Astrocyte (in vitro differentiated cells and primary cell): Measurements from ENCODE around the gene PLEKHA7. TPM values are rescaled to one million over a fixed set of nuclear protein-coding genes. Genes with fewer than 3 reads are reported as not detected.
A peak's percentile ranks its signal among the peaks of the same experiment; 100 is the strongest.

Experiments used
- DNase-seq: peaks from one replicate; pipeline ENCODE4 v3.0.0-alpha.2; 2010; ENCODE audit warnings: low read depth
- FAIRE-seq: peaks from 2 replicates; lab custom pipeline; 2011; peaks lifted over from hg19 to GRCh38; lab: Jason Lieb, UNC
- H2AFZ ChIP-seq: 2 replicates; pipeline ENCODE4 v1.6.0; 2012; ENCODE audit warnings: low read depth, low read length, inconsistent platforms
- H3K27ac ChIP-seq: 2 replicates; pipeline ENCODE4 v1.5.1; 2011; ENCODE audit warnings: low read depth, low read length, inconsistent platforms
- H3K27me3 ChIP-seq: 2 replicates; pipeline ENCODE4 v1.6.0; 2011; ENCODE audit warnings: low read length, inconsistent platforms; ENCODE audit not compliant: insufficient read depth
- H3K36me3 ChIP-seq: 2 replicates; pipeline ENCODE4 v1.5.1; 2011; ENCODE audit warnings: low read length, inconsistent platforms; ENCODE audit not compliant: insufficient read depth
- H3K4me1 ChIP-seq: 2 replicates; pipeline ENCODE4 v1.5.1; 2011; ENCODE audit warnings: low read length, inconsistent platforms; ENCODE audit not compliant: insufficient read depth
- H3K4me2 ChIP-seq: 2 replicates; pipeline ENCODE4 v1.6.0; 2012; ENCODE audit warnings: low read length, inconsistent platforms
- H3K4me3 ChIP-seq: 2 replicates; pipeline ENCODE4 v1.5.1; 2011; ENCODE audit warnings: low read depth, mild to moderate bottlenecking, low read length, inconsistent platforms; ENCODE audit not compliant: insufficient read depth
- H3K79me2 ChIP-seq: 2 replicates; pipeline ENCODE4 v1.6.0; 2012; ENCODE audit warnings: mild to moderate bottlenecking, low read length, inconsistent platforms; ENCODE audit not compliant: insufficient read depth
- H3K9ac ChIP-seq: 2 replicates; pipeline ENCODE4 v1.6.0; 2012; ENCODE audit warnings: mild to moderate bottlenecking, low read length, inconsistent platforms
- H3K9me3 ChIP-seq: 2 replicates; pipeline ENCODE4 v1.5.1; 2012; ENCODE audit warnings: low read depth, mild to moderate bottlenecking, low read length, inconsistent platforms; ENCODE audit not compliant: insufficient read depth
- H4K20me1 ChIP-seq: 2 replicates; pipeline ENCODE4 v1.6.0; 2012; ENCODE audit warnings: low read length, inconsistent platforms; ENCODE audit not compliant: insufficient read depth
- H3K27ac Mint-ChIP-seq: one replicate; pipeline ENCODE4 v1.8.0; 2021; ENCODE audit warnings: mild to moderate bottlenecking, mixed read lengths; ENCODE audit not compliant: unreplicated experiment
- H3K27me3 Mint-ChIP-seq: one replicate; pipeline ENCODE4 v1.8.0; 2021; ENCODE audit warnings: low read depth, mixed read lengths; ENCODE audit not compliant: unreplicated experiment
- H3K36me3 Mint-ChIP-seq: one replicate; pipeline ENCODE4 v1.8.0; 2021; ENCODE audit warnings: low read depth, mixed read lengths; ENCODE audit not compliant: unreplicated experiment
- H3K4me1 Mint-ChIP-seq: one replicate; pipeline ENCODE4 v1.8.0; 2021; ENCODE audit warnings: low read depth, mixed read lengths; ENCODE audit not compliant: unreplicated experiment
- H3K4me3 Mint-ChIP-seq: one replicate; pipeline ENCODE4 v1.8.0; 2021; ENCODE audit warnings: mild to moderate bottlenecking, moderate library complexity, mixed read lengths; ENCODE audit not compliant: unreplicated experiment
- H3K9me3 Mint-ChIP-seq: one replicate; pipeline ENCODE4 v1.8.0; 2021; ENCODE audit warnings: mild to moderate bottlenecking, mixed read lengths; ENCODE audit not compliant: unreplicated experiment
- EZH2 ChIP-seq: IDR thresholded peaks from 2 replicates; pipeline ENCODE4 v1.6.1; 2012; ENCODE audit warnings: mild to moderate bottlenecking, low read length, inconsistent platforms; ENCODE audit not compliant: insufficient read depth
- total RNA-seq: library from RNA; stranded (reverse); gene quantifications from 2 replicates; pipeline ENCODE4 v1.2.1, GENCODE V29; 2021
- TF ChIP-seq, protein P1 (sequence below): IDR thresholded peaks from 2 replicates; pipeline ENCODE4 v1.5.1; 2011; ENCODE audit warnings: low read depth, mild to moderate bottlenecking, inconsistent platforms, low read length, moderate library complexity; ENCODE audit not compliant: insufficient read depth

Gene PLEKHA7
- total RNA-seq, 1 donor from 2014 or later: 5.7 TPM

DNA sequence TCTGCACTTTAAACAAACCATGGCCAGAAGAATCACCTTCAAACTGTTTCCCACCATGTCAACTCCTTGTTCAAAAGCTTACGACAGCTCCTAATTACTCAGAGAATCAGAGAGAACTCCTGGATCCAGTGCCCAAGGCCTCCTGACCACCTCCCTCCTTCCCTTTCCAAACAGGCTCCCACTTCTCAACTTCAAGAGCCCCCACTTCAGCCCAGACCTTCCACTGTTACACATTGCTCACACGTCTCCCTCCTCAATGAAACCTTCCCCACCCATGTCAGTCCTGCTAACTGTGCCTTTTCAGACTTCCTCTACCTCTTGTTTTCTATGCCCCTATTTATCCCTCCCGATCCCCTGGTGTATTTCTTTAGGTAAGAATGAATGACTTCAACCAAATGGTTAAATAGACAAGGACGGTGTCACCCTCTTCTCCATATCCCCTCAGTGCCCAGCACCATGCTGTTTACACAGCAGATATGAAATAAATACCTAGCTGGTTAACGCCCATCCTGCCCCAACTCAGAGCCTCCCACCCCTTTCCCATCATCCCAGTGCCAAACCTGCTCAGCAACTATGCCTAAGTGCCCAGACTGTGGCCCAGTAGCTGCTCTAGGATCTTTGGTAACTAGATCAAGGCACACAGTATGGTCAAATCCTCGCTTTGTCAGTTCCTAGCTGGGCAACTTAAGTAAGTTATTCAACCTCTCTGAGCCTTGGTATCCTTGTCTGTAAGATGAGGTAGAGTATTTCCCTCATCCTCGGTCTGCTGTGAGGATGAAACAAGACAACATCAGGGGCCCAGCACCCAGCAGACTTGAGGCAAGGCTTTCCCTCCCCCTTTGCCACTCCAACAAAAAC is 36.8 kb downstream of the PLEKHA7 start:
- H3K9ac ChIP-seq: no peak overlapping the region
- peaks cover 14% of the 10 kb centered on the region for H3K27me3 ChIP-seq
- no peaks in the 10 kb centered on the region for H3K9me3 ChIP-seq
- Mint-ChIP-seq H3K36me3 (peaks cover 3% of the 10 kb centered on the region), H3K4me3 (no peak overlapping the region), H3K27me3 (peaks cover 2% of the 10 kb centered on the region), H3K4me1 (peaks cover 28% of the 10 kb centered on the region), H3K9me3 (no peaks in the 10 kb centered on the region), H3K27ac (peak overlapping the region; percentile 9)
- no peak overlapping the region for H3K27ac ChIP-seq
- H4K20me1 ChIP-seq: no peaks in the 10 kb centered on the region
- peaks cover 16% of the 10 kb centered on the region for H3K4me1 ChIP-seq
- no peaks in the 10 kb centered on the region for H3K79me2 ChIP-seq
- TF ChIP-seq EZH2: no peak
- TF ChIP-seq, protein P1, sequence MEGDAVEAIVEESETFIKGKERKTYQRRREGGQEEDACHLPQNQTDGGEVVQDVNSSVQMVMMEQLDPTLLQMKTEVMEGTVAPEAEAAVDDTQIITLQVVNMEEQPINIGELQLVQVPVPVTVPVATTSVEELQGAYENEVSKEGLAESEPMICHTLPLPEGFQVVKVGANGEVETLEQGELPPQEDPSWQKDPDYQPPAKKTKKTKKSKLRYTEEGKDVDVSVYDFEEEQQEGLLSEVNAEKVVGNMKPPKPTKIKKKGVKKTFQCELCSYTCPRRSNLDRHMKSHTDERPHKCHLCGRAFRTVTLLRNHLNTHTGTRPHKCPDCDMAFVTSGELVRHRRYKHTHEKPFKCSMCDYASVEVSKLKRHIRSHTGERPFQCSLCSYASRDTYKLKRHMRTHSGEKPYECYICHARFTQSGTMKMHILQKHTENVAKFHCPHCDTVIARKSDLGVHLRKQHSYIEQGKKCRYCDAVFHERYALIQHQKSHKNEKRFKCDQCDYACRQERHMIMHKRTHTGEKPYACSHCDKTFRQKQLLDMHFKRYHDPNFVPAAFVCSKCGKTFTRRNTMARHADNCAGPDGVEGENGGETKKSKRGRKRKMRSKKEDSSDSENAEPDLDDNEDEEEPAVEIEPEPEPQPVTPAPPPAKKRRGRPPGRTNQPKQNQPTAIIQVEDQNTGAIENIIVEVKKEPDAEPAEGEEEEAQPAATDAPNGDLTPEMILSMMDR: no peak
- H3K36me3 ChIP-seq: no peaks in the 10 kb centered on the region
- no peak overlapping the region for H3K4me3 ChIP-seq
- DNase-seq (no peak), FAIRE-seq (no peak)
- H2AFZ ChIP-seq: no peak overlapping the region
- no peak overlapping the region for H3K4me2 ChIP-seq

- H3K36me3 Mint-ChIP-seq: peaks cover 3% of the 10 kb centered on the region
- H3K4me1 Mint-ChIP-seq: peaks cover 26% of the 10 kb centered on the region
- H3K27me3 Mint-ChIP-seq: peaks cover 2% of the 10 kb centered on the region
- no peak for DNase-seq
- H3K9me3 Mint-ChIP-seq: no peaks in the 10 kb centered on the region
- TF ChIP-seq EZH2: no peak
- TF ChIP-seq, protein P1: no peak
- Histone ChIP-seq H3K4me1 (peaks cover 6% of the 10 kb centered on the region), H3K4me2 (no peak overlapping the region), H3K36me3 (no peaks in the 10 kb centered on the region), H2AFZ (no peak overlapping the region), H3K79me2 (no peaks in the 10 kb centered on the region), H3K4me3 (no peak overlapping the region), H4K20me1 (no peaks in the 10 kb centered on the region), H3K9me3 (no peaks in the 10 kb centered on the region), H3K27ac (no peak overlapping the region), H3K9ac (no peak overlapping the region), H3K27me3 (peaks cover 14% of the 10 kb centered on the region)
- H3K27ac Mint-ChIP-seq: no peak overlapping the region
- FAIRE-seq: no peak
- no peak overlapping the region for H3K4me3 Mint-ChIP-seq
These were observed 37.8 kb downstream of the PLEKHA7 start for GRCh38 chr11:16976379-16976778.

DNA sequence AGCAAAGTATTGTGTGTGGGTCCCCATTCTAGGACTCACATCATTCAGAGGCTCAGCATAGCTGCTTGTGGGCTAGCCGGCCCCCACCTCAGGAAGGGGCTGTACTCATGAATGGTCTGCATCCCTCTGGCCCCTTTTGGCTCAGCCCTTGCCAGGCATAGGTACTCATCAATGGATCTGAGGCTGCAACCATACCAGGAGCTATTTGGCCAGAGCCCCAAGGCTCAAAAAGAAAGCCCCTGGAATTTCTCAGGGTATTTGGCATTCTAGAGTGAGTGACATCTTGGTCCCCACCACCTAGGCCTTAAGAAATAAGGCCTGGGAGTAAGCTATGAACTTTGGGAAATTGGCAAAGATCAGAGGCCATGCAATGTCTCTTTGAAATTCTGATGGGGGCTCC is 38.3 kb downstream of the PLEKHA7 start:
- peaks cover 22% of the 10 kb centered on the region for H3K4me1 Mint-ChIP-seq
- no peak for TF ChIP-seq EZH2
- TF ChIP-seq, protein P1: no peak

More for the DNA sequence above, 38.3 kb downstream of the PLEKHA7 start:
- Mint-ChIP-seq H3K4me3 (no peak overlapping the region), H3K27me3 (peaks cover 2% of the 10 kb centered on the region), H3K9me3 (no peaks in the 10 kb centered on the region), H3K36me3 (peaks cover 3% of the 10 kb centered on the region), H3K27ac (no peak overlapping the region)
- no peak overlapping the region for H3K27ac ChIP-seq
- no peaks in the 10 kb centered on the region for H4K20me1 ChIP-seq
- no peak overlapping the region for H3K4me2 ChIP-seq
- H3K4me1 ChIP-seq: peaks cover 1% of the 10 kb centered on the region
- H3K27me3 ChIP-seq: peaks cover 14% of the 10 kb centered on the region
- FAIRE-seq (no peak), DNase-seq (no peak)
- H3K36me3 ChIP-seq: no peaks in the 10 kb centered on the region
- no peak overlapping the region for H2AFZ ChIP-seq
- no peaks in the 10 kb centered on the region for H3K9me3 ChIP-seq
- H3K4me3 ChIP-seq: no peak overlapping the region
- no peak overlapping the region for H3K9ac ChIP-seq
- H3K79me2 ChIP-seq: no peaks in the 10 kb centered on the region
